Sigmoid colon (tissue), 4 donors: ENCODE data around the gene EMC9.

Experiments
- CTCF ChIP-seq, 4 experiments: fragments of 450-650 bp in 3 of 4; fragments of 200-600 bp in 1 of 4; IDR thresholded peaks; one replicate each; pipeline ENCODE4 v1.5.1; 2016 to 2019; ENCODE audit warnings: antibody characterized with exemption in 4 of 4, mild to moderate bottlenecking in 3 of 4, moderate library complexity in 2 of 4
- EP300 ChIP-seq, 4 donors: sonication (generic); formaldehyde crosslinking; IDR thresholded peaks; one replicate each; pipeline ENCODE4 v1.6.1; 2017; ENCODE audit warnings: antibody characterized with exemption in 4 of 4
- POLR2A ChIP-seq, 2 donors: fragments of 450-650 bp; IDR thresholded peaks; one replicate each; pipeline ENCODE4 v1.6.1; 2016; ENCODE audit warnings: antibody characterized with exemption in 2 of 2, mild to moderate bottlenecking in 2 of 2, moderate library complexity in 2 of 2

- TF ChIP-seq POLR2A (IDR thresholded peaks at IDR 0.05), result no peak
- no peak for TF ChIP-seq EP300 (IDR thresholded peaks at IDR 0.05)
- TF ChIP-seq CTCF (IDR thresholded peaks at IDR 0.05), result no peak
Measured at GRCh38 chr14:24187539-24187915, 46.1 kb upstream of the EMC9 start.
